Uterus (tissue), 4 donors: ENCODE data around the gene RAD51B. TPM values are rescaled to one million over a fixed set of nuclear protein-coding genes. Genes with fewer than 3 reads are reported as not detected.

Experiments
- DNase-seq, 2 donors: peaks; one replicate each; pipeline ENCODE4 v3.0.0-alpha.2; 2019 to 2020
- H3K27ac ChIP-seq, 2 donors: fragments of 200-600 bp; sonication (generic); 1 replicate in 1 of 2; 2 replicates in 1 of 2; pipeline ENCODE4 v1.5.1; 2016 to 2018
- H3K27me3 ChIP-seq, 2 donors: fragments of 200-600 bp; sonication (generic); one replicate each; pipeline ENCODE4 v1.5.1; 2018 to 2019; ENCODE audit warnings: control low read depth in 1 of 2
- H3K36me3 ChIP-seq, 2 donors: fragments of 200-600 bp; sonication (generic); one replicate each; pipeline ENCODE4 v1.5.1; 2019; ENCODE audit warnings: control low read depth in 1 of 2
- H3K4me1 ChIP-seq, 2 donors: fragments of 200-600 bp; sonication (generic); one replicate each; pipeline ENCODE4 v1.5.1; 2018 to 2019; ENCODE audit warnings: control low read depth in 1 of 2
- H3K4me3 ChIP-seq, 2 donors: fragments of 200-600 bp; sonication (generic); 1 replicate in 1 of 2; 2 replicates in 1 of 2; pipeline ENCODE4 v1.5.1; 2018 to 2019; ENCODE audit warnings: mild to moderate bottlenecking in 1 of 2
- H3K9me3 ChIP-seq, 2 donors: fragments of 200-600 bp; sonication (generic); one replicate each; pipeline ENCODE4 v1.5.1; 2019; ENCODE audit warnings: control low read depth in 1 of 2
- CTCF ChIP-seq, 4 experiments: fragments of 200-600 bp in 2 of 4; fragments of 450-650 bp in 2 of 4; sonication (generic) in 2 of 4; IDR thresholded peaks; one replicate each; pipeline ENCODE4 v1.5.1; 2016 to 2019; ENCODE audit warnings: antibody characterized with exemption in 4 of 4, mild to moderate bottlenecking in 2 of 4, moderate library complexity in 1 of 4
- POLR2A ChIP-seq, 2 donors: fragments of 450-650 bp; IDR thresholded peaks; one replicate each; pipeline ENCODE4 v1.6.1; 2016; ENCODE audit warnings: antibody characterized with exemption in 2 of 2, mild to moderate bottlenecking in 1 of 2, moderate library complexity in 1 of 2
- intact Hi-C: fragments of 100-400 bp; cut with DNase I; formaldehyde crosslinking; loops from one replicate; pipeline ENCODE4 v1.15.1; 2023; ENCODE audit warnings: low total_unique reads
- total RNA-seq, 4 donors: library from RNA; depleted of rRNA in 3 of 4; stranded (reverse); fragments of >200 nt in 3 of 4; gene quantifications; one replicate each; pipeline versions ENCODE4 v1.1.0 to v1.2.4, GENCODE V29; 2014 to 2023
- donor health status: DM: yes; HTN: yes; CAD: no.

Gene RAD51B
- total RNA-seq, 4 donors from 2014 or later = 29.5 to 100.0 (median 70.3) TPM

GRCh38 chr14:68627050-68627867 lies 807.7 kb downstream of the RAD51B start:
- peak in 1 of 2 donors; percentile 75 for DNase-seq
- Histone ChIP-seq H3K27me3 (no peaks in the 10 kb centered on the region), H3K27ac (peak overlapping the region; percentile 66 to 86), H3K4me1 (no peaks in the 10 kb centered on the region), H3K36me3 (no peaks in the 10 kb centered on the region), H3K9me3 (no peaks in the 10 kb centered on the region), H3K4me3 (no peak overlapping the region)
- no peak for TF ChIP-seq POLR2A (IDR thresholded peaks at IDR 0.05)
- TF ChIP-seq CTCF (IDR thresholded peaks at IDR 0.05) = no peak
- intact Hi-C loops = no loop called here

- Histone ChIP-seq H3K9me3 (no peaks in the 10 kb centered on the region), H3K27ac (peak overlapping the region; percentile 66 to 86), H3K27me3 (no peaks in the 10 kb centered on the region), H3K4me3 (no peak overlapping the region), H3K36me3 (no peaks in the 10 kb centered on the region), H3K4me1 (peaks cover 0 to under 1% of the 10 kb centered on the region in 2 donors)
- TF ChIP-seq CTCF (IDR thresholded peaks at IDR 0.05) (no peak), POLR2A (IDR thresholded peaks at IDR 0.05) (no peak)
- intact Hi-C loops = no loop called here
- no peak for DNase-seq
These were observed 808.5 kb downstream of the RAD51B start for GRCh38 chr14:68627868-68628604.

DNA sequence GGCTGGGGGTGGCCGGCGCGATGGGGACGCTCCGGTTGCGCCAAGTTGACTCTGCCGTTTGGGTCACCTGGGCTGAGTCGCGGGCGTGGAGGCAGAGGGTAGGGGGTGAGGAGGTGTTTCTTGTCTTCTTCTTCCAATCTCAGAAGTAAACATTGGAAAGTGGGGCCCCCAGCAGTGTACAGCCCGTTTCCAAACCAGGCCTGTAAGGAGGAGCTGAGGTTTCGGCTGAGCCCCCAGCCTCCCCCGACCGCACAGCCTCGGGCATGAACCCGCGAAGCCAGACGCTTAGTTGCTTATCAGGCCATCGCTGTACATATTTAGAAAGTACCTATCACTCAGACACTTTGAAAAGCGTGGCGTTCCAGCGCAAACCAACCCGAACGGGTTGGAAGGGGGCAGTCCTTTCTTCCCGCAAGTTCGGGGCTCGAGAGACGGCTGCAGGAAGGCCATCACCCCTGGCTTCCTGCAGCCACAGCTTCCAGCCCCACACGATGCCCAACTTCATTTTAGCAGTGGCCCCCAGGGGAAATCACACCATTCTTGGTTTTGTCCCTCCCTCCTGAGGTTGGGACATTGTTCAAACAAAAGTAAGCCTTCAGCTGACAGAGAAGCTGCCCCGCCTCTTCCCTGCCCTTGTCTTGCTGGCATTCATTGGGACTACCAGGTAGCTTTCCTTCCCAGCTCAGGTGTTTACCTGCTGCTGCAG lies 809.2 kb downstream of the RAD51B start:
- H3K27me3 ChIP-seq = no peaks in the 10 kb centered on the region
- TF ChIP-seq CTCF (IDR thresholded peaks at IDR 0.05) (no peak), POLR2A (IDR thresholded peaks at IDR 0.05) (no peak)
- intact Hi-C loops = no loop called here
- H3K36me3 ChIP-seq = no peaks in the 10 kb centered on the region
- no peaks in the 10 kb centered on the region for H3K9me3 ChIP-seq
- H3K4me1 ChIP-seq = peaks cover 0 to 8% of the 10 kb centered on the region in 2 donors
- peak overlapping the region; percentile 66 to 86 for H3K27ac ChIP-seq
- H3K4me3 ChIP-seq = no peak overlapping the region
- DNase-seq = peak in 1 of 2 donors; percentile 21

DNA sequence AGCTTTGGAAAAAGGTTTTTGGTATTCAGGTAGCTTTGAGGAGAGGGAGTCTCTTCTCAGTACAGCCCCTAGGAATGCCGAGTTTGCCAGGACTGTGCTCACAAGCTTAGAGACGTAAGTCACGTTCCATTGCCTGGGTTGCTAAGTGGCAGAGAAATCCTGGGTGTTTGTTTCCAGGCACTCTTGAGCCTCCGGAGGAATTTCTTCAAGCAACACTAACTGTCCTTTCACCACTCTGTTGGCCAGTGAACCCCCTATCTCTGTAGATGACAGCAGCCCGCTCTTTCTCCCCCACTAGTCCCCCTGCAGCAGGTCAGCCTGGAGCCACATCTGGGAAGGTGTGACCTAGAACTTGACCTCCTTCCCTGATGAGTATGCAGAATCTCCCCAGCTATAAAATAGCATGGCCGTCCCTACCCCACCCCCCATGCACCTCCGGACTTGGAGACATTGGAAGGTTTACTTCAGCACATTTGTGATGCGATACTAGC lies 810.5 kb downstream of the RAD51B start:
- no peak for DNase-seq

More for the DNA sequence above, 810.5 kb downstream of the RAD51B start:
- no peak overlapping the region for H3K4me3 ChIP-seq
- intact Hi-C loops = no loop called here
- TF ChIP-seq POLR2A (IDR thresholded peaks at IDR 0.05) = no peak
- TF ChIP-seq CTCF (IDR thresholded peaks at IDR 0.05) = no peak
- H3K27me3 ChIP-seq = no peaks in the 10 kb centered on the region
- no peaks in the 10 kb centered on the region for H3K36me3 ChIP-seq
- H3K27ac ChIP-seq = peak overlapping the region; percentile 25 to 86
- H3K9me3 ChIP-seq = no peaks in the 10 kb centered on the region
- peaks cover 6 to 8% of the 10 kb centered on the region in 2 donors for H3K4me1 ChIP-seq
